ENCODE measurements around the gene SLC46A1.

The SLC46A1 gene

GRCh38 chr17:28372945-28373274 lies 33.1 kb downstream of the SLC46A1 start:
- no peak overlapping the region for H3K14ac ChIP-seq (ENCODE audit: low read length)
- H4K8ac ChIP-seq (ENCODE audit: low read depth, low read length), result no peak overlapping the region
- H2BK12ac ChIP-seq (ENCODE audit: low read length), result no peak overlapping the region
- no peak overlapping the region for H2AK5ac ChIP-seq (ENCODE audit: low read length)
- H3K79me2 ChIP-seq (ENCODE audit: control insufficient read depth, insufficient read depth, low read length, poor library complexity), result no peaks in the 10 kb centered on the region
- H3K4me3 ChIP-seq (ENCODE audit: low read depth, low read length), result no peak overlapping the region
- no peak overlapping the region for H2BK5ac ChIP-seq (ENCODE audit: low read depth, low read length, poor library complexity)
- H3K9ac ChIP-seq (ENCODE audit: low read length), result no peak overlapping the region
- peaks cover 21% of the 10 kb centered on the region for H3K27me3 ChIP-seq (ENCODE audit: insufficient read depth, low read length)
- H3K36me3 ChIP-seq (ENCODE audit: control insufficient read depth in 1 of 2, insufficient read depth in 2 of 2, low read length in 2 of 2), result no peaks in the 10 kb centered on the region
- no peak overlapping the region for H3K18ac ChIP-seq (ENCODE audit: low read length)
- no CpG with 5 or more reads among the region's 6 CpGs for WGBS (ENCODE audit: extremely low coverage, insufficient coverage, insufficient read length)
- H3K4me2 ChIP-seq (ENCODE audit: low read length), result no peak overlapping the region
- H2BK120ac ChIP-seq (ENCODE audit: insufficient read depth, low read length, poor library complexity), result no peak overlapping the region
- no peaks in the 10 kb centered on the region for H3K9me3 ChIP-seq (ENCODE audit: insufficient read depth, low read depth, low read length)
- no peaks in the 10 kb centered on the region for H3K79me1 ChIP-seq (ENCODE audit: low read length)
- peaks cover 16 to 22% of the 10 kb centered on the region in 2 experiments for H3K4me1 ChIP-seq (ENCODE audit: control insufficient read depth in 1 of 2, insufficient read depth in 2 of 2, low read length in 2 of 2)
- H3K23ac ChIP-seq (ENCODE audit: low read length), result no peak overlapping the region
- H4K12ac ChIP-seq (ENCODE audit: low read depth, low read length), result no peak overlapping the region
- H3K27ac ChIP-seq (ENCODE audit: low read depth, low read length), result no peak overlapping the region
- no peak overlapping the region for H3K4ac ChIP-seq (ENCODE audit: low read depth, low read length)
- no peak overlapping the region for H2AFZ ChIP-seq (ENCODE audit: insufficient read depth, low read length, poor library complexity)
- DNase-seq, result no peak
- H4K91ac ChIP-seq (ENCODE audit: low read depth, low read length), result no peak overlapping the region

- H2BK12ac ChIP-seq (ENCODE audit: low read length), result no peak overlapping the region
- H3K9ac ChIP-seq (ENCODE audit: low read length), result no peak overlapping the region
- H3K27ac ChIP-seq (ENCODE audit: low read depth, low read length), result no peak overlapping the region
- no peaks in the 10 kb centered on the region for H3K9me3 ChIP-seq (ENCODE audit: insufficient read depth, low read depth, low read length)
- no peak overlapping the region for H4K12ac ChIP-seq (ENCODE audit: low read depth, low read length)
- H3K4me3 ChIP-seq (ENCODE audit: low read depth, low read length), result peak overlapping the region; percentile 52
- peaks cover 0 to 1% of the 10 kb centered on the region in 2 experiments for H3K36me3 ChIP-seq (ENCODE audit: control insufficient read depth in 1 of 2, insufficient read depth in 2 of 2, low read length in 2 of 2)
- no CpG with 5 or more reads among the region's 53 CpGs for WGBS (ENCODE audit: extremely low coverage, insufficient coverage, insufficient read length)
- H2AFZ ChIP-seq (ENCODE audit: insufficient read depth, low read length, poor library complexity), result no peak overlapping the region
- H2BK5ac ChIP-seq (ENCODE audit: low read depth, low read length, poor library complexity), result no peak overlapping the region
- H4K8ac ChIP-seq (ENCODE audit: low read depth, low read length), result no peak overlapping the region
- H3K4me2 ChIP-seq (ENCODE audit: low read length), result peak overlapping the region; percentile 63
- no peak overlapping the region for H3K23ac ChIP-seq (ENCODE audit: low read length)
- no peak overlapping the region for H2BK120ac ChIP-seq (ENCODE audit: insufficient read depth, low read length, poor library complexity)
- no peaks in the 10 kb centered on the region for H3K79me1 ChIP-seq (ENCODE audit: low read length)
- H3K79me2 ChIP-seq (ENCODE audit: control insufficient read depth, insufficient read depth, low read length, poor library complexity), result no peaks in the 10 kb centered on the region
- no peak for DNase-seq
- no peak overlapping the region for H3K18ac ChIP-seq (ENCODE audit: low read length)
- peaks cover 21% of the 10 kb centered on the region for H3K27me3 ChIP-seq (ENCODE audit: insufficient read depth, low read length)
- H2AK5ac ChIP-seq (ENCODE audit: low read length), result no peak overlapping the region
- H3K14ac ChIP-seq (ENCODE audit: low read length), result no peak overlapping the region
- peaks cover 16 to 22% of the 10 kb centered on the region in 2 experiments for H3K4me1 ChIP-seq (ENCODE audit: control insufficient read depth in 1 of 2, insufficient read depth in 2 of 2, low read length in 2 of 2)
- no peak overlapping the region for H4K91ac ChIP-seq (ENCODE audit: low read depth, low read length)
- no peak overlapping the region for H3K4ac ChIP-seq (ENCODE audit: low read depth, low read length)
These were observed 33.6 kb downstream of the SLC46A1 start for GRCh38 chr17:28372203-28372944.

- H2BK5ac ChIP-seq (ENCODE audit: low read depth, low read length, poor library complexity), result no peak within 1 kb of the TSS
- H3K18ac ChIP-seq (ENCODE audit: low read length), result no peak within 1 kb of the TSS
- H2BK12ac ChIP-seq (ENCODE audit: low read length), result no peak within 1 kb of the TSS
- no peaks in the 10 kb centered on the region for H3K79me2 ChIP-seq (ENCODE audit: control insufficient read depth, insufficient read depth, low read length, poor library complexity)
- peak within 1 kb of the TSS; percentile 52 for H3K4me3 ChIP-seq (ENCODE audit: low read depth, low read length)
- no peak within 1 kb of the TSS for H4K91ac ChIP-seq (ENCODE audit: low read depth, low read length)
- peak within 1 kb of the TSS; percentile 63 for H3K4me2 ChIP-seq (ENCODE audit: low read length)
- no peaks in the 10 kb centered on the region for H3K79me1 ChIP-seq (ENCODE audit: low read length)
- no peak for DNase-seq
- H4K12ac ChIP-seq (ENCODE audit: low read depth, low read length), result no peak within 1 kb of the TSS
- peaks cover 21% of the 10 kb centered on the region for H3K27me3 ChIP-seq (ENCODE audit: insufficient read depth, low read length)
- no peak within 1 kb of the TSS for H2AK5ac ChIP-seq (ENCODE audit: low read length)
- H2BK120ac ChIP-seq (ENCODE audit: insufficient read depth, low read length, poor library complexity), result no peak within 1 kb of the TSS
- no peak within 1 kb of the TSS for H4K8ac ChIP-seq (ENCODE audit: low read depth, low read length)
- H3K9ac ChIP-seq (ENCODE audit: low read length), result no peak within 1 kb of the TSS
- no peak within 1 kb of the TSS for H3K23ac ChIP-seq (ENCODE audit: low read length)
- H3K27ac ChIP-seq (ENCODE audit: low read depth, low read length), result no peak within 1 kb of the TSS
- H2AFZ ChIP-seq (ENCODE audit: insufficient read depth, low read length, poor library complexity), result no peak within 1 kb of the TSS
- WGBS (ENCODE audit: extremely low coverage, insufficient coverage, insufficient read length), result no CpG with 5 or more reads among the region's 80 CpGs
- no peak within 1 kb of the TSS for H3K14ac ChIP-seq (ENCODE audit: low read length)
- peaks cover 16 to 22% of the 10 kb centered on the region in 2 experiments for H3K4me1 ChIP-seq (ENCODE audit: control insufficient read depth in 1 of 2, insufficient read depth in 2 of 2, low read length in 2 of 2)
- H3K9me3 ChIP-seq (ENCODE audit: insufficient read depth, low read depth, low read length), result no peaks in the 10 kb centered on the region
- H3K4ac ChIP-seq (ENCODE audit: low read depth, low read length), result no peak within 1 kb of the TSS
- peaks cover 0 to 2% of the 10 kb centered on the region in 2 experiments for H3K36me3 ChIP-seq (ENCODE audit: control insufficient read depth in 1 of 2, insufficient read depth in 2 of 2, low read length in 2 of 2)
These were observed 34.5 kb downstream of the SLC46A1 start, which contains the start of gene SARM1 for GRCh38 chr17:28371245-28372202. Gene SARM1 (plus strand): TSS chr17:28371694. CDS start chr17:28372033, 339 bp downstream.

- peaks cover 21% of the 10 kb centered on the region for H3K27me3 ChIP-seq (ENCODE audit: insufficient read depth, low read length)
- no peaks in the 10 kb centered on the region for H3K9me3 ChIP-seq (ENCODE audit: insufficient read depth, low read depth, low read length)
- H3K23ac ChIP-seq (ENCODE audit: low read length), result no peak overlapping the region
- H3K18ac ChIP-seq (ENCODE audit: low read length), result no peak overlapping the region
- H3K79me1 ChIP-seq (ENCODE audit: low read length), result no peaks in the 10 kb centered on the region
- no peak overlapping the region for H3K4ac ChIP-seq (ENCODE audit: low read depth, low read length)
- H2BK12ac ChIP-seq (ENCODE audit: low read length), result no peak overlapping the region
- H4K12ac ChIP-seq (ENCODE audit: low read depth, low read length), result no peak overlapping the region
- no peak overlapping the region for H4K91ac ChIP-seq (ENCODE audit: low read depth, low read length)
- H3K79me2 ChIP-seq (ENCODE audit: control insufficient read depth, insufficient read depth, low read length, poor library complexity), result no peaks in the 10 kb centered on the region
- no CpG with 5 or more reads among the region's 1 CpG for WGBS (ENCODE audit: extremely low coverage, insufficient coverage, insufficient read length)
- peak overlapping the region; percentile 63 for H3K4me2 ChIP-seq (ENCODE audit: low read length)
- H4K8ac ChIP-seq (ENCODE audit: low read depth, low read length), result no peak overlapping the region
- no peak for DNase-seq
- H3K4me3 ChIP-seq (ENCODE audit: low read depth, low read length), result no peak overlapping the region
- H3K14ac ChIP-seq (ENCODE audit: low read length), result no peak overlapping the region
- no peak overlapping the region for H2BK120ac ChIP-seq (ENCODE audit: insufficient read depth, low read length, poor library complexity)
- no peak overlapping the region for H2AFZ ChIP-seq (ENCODE audit: insufficient read depth, low read length, poor library complexity)
- H3K27ac ChIP-seq (ENCODE audit: low read depth, low read length), result no peak overlapping the region
- H3K9ac ChIP-seq (ENCODE audit: low read length), result no peak overlapping the region
- H2BK5ac ChIP-seq (ENCODE audit: low read depth, low read length, poor library complexity), result no peak overlapping the region
- H3K4me1 ChIP-seq (ENCODE audit: control insufficient read depth in 1 of 2, insufficient read depth in 2 of 2, low read length in 2 of 2), result peaks cover 16 to 22% of the 10 kb centered on the region in 2 experiments
- H2AK5ac ChIP-seq (ENCODE audit: low read length), result no peak overlapping the region
- peaks cover 0 to 2% of the 10 kb centered on the region in 2 experiments for H3K36me3 ChIP-seq (ENCODE audit: control insufficient read depth in 1 of 2, insufficient read depth in 2 of 2, low read length in 2 of 2)
These were observed 35.3 kb downstream of the SLC46A1 start for GRCh38 chr17:28370744-28371103.
